ENCODE results near the gene PIGU. TPM values are rescaled to one million over a fixed set of nuclear protein-coding genes. Genes with fewer than 3 reads are reported as not detected.

Gene PIGU
- total RNA-seq, 2 experiments from 2014 or later = 16.6 to 27.9 TPM

DNA sequence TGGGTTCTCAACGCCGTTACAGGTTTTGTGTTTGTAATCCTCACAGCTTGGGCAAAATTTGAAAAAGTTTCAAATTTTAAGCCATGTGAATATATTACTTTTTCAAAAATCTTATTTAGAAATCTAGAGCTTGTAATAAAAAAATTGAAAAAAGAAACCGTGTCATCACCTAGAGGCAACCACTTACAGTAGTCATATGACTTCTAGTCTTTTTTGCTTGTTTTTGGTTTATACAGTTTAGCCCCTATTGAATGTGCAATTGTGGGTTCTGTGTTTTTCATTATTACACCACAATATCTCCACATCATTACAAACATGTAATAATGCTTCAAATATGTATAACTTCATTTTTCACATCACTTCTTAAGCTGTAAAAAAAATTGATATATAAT, 159.8 kb downstream of the PIGU start:
- Histone ChIP-seq H4K20me1 (ENCODE audit: insufficient read depth, low read length) (no peaks in the 10 kb centered on the region), H3K27ac (ENCODE audit: low read depth, low read length, poor library complexity, severe bottlenecking) (peak overlapping the region; percentile 29), H3K36me3 (ENCODE audit: insufficient read depth, low read length) (peaks cover 9% of the 10 kb centered on the region; the same call in 1 of the 2 replicates), H2AFZ (ENCODE audit: low read length) (peak overlapping the region; percentile 93), H3K4me3 (ENCODE audit: low read depth, low read length, poor library complexity, severe bottlenecking) (peak overlapping the region; percentile 99), H3K4me2 (ENCODE audit: low read length) (peak overlapping the region; percentile 95), H3K9me3 (ENCODE audit: low read length) (no peaks in the 10 kb centered on the region), H3K79me2 (ENCODE audit: insufficient read depth, low read depth, low read length) (peaks cover 28% of the 10 kb centered on the region), H3K9me2 (ENCODE audit: insufficient read depth, low read length) (no peaks in the 10 kb centered on the region), H3K4me1 (ENCODE audit: insufficient read depth, low read length, poor library complexity, severe bottlenecking) (peaks cover 19% of the 10 kb centered on the region)
- intact Hi-C loops (cut with micrococcal nuclease; ENCODE audit: unreplicated experiment) = loop anchor here (2.0 kb wide), 1 partner anchor 214 kb away; the partner anchor contains the start of gene AHCY
- no peak for TF ChIP-seq CTCF (conservative IDR thresholded peaks at IDR 0.05; ENCODE audit: low read length)
- TF ChIP-seq EZH2phosphoT487 (IDR thresholded peaks at IDR 0.05; ENCODE audit: borderline replicate concordance, low read depth, low read length) = no peak
- POLR2A ChIA-PET = interaction anchor here (0.5 to 1.5 kb wide), 6 partner anchors 53 to 1612 kb away, joined by 3 to 7 read pairs (median 4); no protein-coding TSS in a partner anchor
- no peak for DNase-seq (ENCODE audit: low spot score)
- CTCF ChIA-PET (ENCODE audit: unreplicated experiment) = interaction anchor here (2.4 kb wide), 1 partner anchor 204 kb away, joined by 11 read pairs; no protein-coding TSS in a partner anchor
- no TSS peak for BruUV-seq (replicated peaks)

GRCh38 chr20:34516247-34517113, 160.4 kb downstream of the PIGU start, which contains the start of gene DYNLRB1:
Gene DYNLRB1 (plus strand): TSS chr20:34516422. CDS start chr20:34516459, 37 bp downstream.
- H3K4me1 ChIP-seq (ENCODE audit: insufficient read depth, low read length, poor library complexity, severe bottlenecking) = peaks cover 19% of the 10 kb centered on the region
- TF ChIP-seq EZH2phosphoT487 (IDR thresholded peaks at IDR 0.05; ENCODE audit: borderline replicate concordance, low read depth, low read length) (no peak), CTCF (conservative IDR thresholded peaks at IDR 0.05; ENCODE audit: low read length) (no peak)
- DNase-seq (ENCODE audit: low spot score) = peak; percentile 99
- H2AFZ ChIP-seq (ENCODE audit: low read length) = peak within 1 kb of the TSS; percentile 93
- H4K20me1 ChIP-seq (ENCODE audit: insufficient read depth, low read length) = no peaks in the 10 kb centered on the region
- H3K4me3 ChIP-seq (ENCODE audit: low read depth, low read length, poor library complexity, severe bottlenecking) = peak within 1 kb of the TSS; percentile 99
- no peaks in the 10 kb centered on the region for H3K9me2 ChIP-seq (ENCODE audit: insufficient read depth, low read length)
- H3K79me2 ChIP-seq (ENCODE audit: insufficient read depth, low read depth, low read length) = peaks cover 28% of the 10 kb centered on the region
- TSS peak; percentile 59 for BruUV-seq (replicated peaks)
- CTCF ChIA-PET (ENCODE audit: unreplicated experiment) = interaction anchor here (1.5 to 2.4 kb wide), 2 partner anchors 8 to 204 kb away, joined by 3 to 11 read pairs; no protein-coding TSS in a partner anchor
- H3K4me2 ChIP-seq (ENCODE audit: low read length) = peak within 1 kb of the TSS; percentile 95
- intact Hi-C loops (cut with micrococcal nuclease; ENCODE audit: unreplicated experiment) = loop anchor here (2.0 kb wide), 1 partner anchor 214 kb away; the partner anchor contains the start of gene AHCY
- peaks cover 9% of the 10 kb centered on the region; the same call in 1 of the 2 replicates for H3K36me3 ChIP-seq (ENCODE audit: insufficient read depth, low read length)
- POLR2A ChIA-PET = interaction anchor here (0.5 to 1.5 kb wide), 10 partner anchors 14 to 1611 kb away, joined by 3 to 7 read pairs (median 4); no protein-coding TSS in a partner anchor
- H3K9me3 ChIP-seq (ENCODE audit: low read length) = no peaks in the 10 kb centered on the region
- H3K27ac ChIP-seq (ENCODE audit: low read depth, low read length, poor library complexity, severe bottlenecking) = peak within 1 kb of the TSS; percentile 29

Measured in OCI-LY7 (cell line).